ENCODE measurements around the gene UGT2B7.
"Not testable (repeated sequence)": the region's sequence is repeated elsewhere in the genome, so short reads cannot be mapped to it uniquely, and the experiment has no call there.

UGT2B7 gene

DNA sequence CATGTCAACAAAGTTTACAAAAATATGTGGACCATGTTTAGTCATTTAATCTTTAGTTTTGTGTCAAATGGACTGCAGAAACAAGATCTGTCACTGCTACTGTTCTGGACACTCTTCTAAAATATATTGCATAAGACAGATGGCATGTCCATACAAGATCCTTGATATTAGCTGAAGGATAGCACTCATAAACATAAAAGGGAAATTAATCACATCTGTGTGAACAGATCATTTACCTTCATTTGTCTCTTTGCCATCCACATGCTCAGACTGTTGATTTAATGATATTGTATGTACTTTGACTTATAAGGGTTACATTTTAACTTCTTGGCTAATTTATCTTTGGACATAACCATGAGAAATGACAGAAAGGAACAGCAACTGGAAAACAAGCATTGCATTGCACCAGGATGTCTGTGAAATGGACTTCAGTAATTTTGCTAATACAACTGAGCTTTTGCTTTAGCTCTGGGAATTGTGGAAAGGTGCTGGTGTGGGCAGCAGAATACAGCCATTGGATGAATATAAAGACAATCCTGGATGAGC lies at the start of gene UGT2B7:
Gene UGT2B7 (plus strand): TSS at position 364 of the 546 bp plus-strand sequence. CDS start 47 bp downstream, at position 411.
- DNase-seq (ENCODE audit: low read depth in 2 of 2), result no peak

DNA sequence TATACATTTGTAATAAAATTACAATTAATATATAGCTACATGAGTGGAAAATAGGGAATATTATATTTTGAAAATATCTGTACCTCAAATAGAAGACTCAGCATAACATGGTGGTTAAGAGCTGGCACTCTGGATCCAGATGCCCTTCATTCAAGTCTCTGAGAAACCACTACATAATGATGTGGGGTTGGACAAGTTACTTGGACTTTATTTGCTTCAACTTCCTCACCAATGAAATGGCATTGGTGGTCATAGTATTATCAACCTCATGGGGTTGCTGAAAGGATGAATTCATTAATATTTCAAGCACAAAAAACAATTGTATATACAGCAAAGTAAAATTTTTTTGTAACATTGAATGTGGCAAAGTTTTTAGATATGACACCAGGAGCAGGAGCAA lies 46.4 kb upstream of the UGT2B7 start:
- no peak for DNase-seq (ENCODE audit: low read depth in 2 of 2)

DNA sequence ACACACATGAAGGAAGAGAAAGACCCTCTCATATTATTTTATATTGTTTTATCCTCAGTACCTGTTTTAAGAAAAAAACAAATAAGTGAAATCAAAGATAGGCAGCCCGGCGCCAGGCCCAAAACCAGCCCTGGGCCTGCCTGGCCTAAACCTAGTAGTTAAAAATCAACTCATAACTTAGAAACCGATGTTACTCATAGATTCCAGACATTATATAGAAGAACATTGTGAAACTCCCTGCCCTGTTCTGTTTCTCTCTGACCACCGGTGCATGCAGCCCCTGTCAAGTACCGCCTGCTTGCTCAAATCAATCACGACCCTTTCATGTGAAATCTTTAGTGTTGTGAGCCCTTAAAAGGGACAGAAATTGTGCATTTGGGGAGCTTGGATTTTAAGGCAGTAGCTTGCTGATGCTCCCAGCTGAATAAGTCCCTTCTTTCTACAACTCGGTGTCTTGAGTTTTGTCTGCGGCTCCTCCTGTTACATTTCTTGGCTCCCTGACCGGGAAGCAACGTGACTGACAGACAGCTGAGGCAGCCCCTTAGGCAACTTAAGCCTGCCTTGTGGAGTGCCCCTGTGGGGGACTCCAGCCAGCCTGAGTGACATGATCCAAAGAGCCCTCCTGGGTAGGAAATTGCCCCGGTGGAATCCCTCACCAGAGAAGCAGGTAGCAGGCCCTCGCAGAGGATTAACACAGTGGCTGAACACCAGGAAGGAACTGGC lies 45.3 kb upstream of the UGT2B7 start:
- not testable (repeated sequence) for DNase-seq (ENCODE audit: low read depth in 2 of 2)

DNA sequence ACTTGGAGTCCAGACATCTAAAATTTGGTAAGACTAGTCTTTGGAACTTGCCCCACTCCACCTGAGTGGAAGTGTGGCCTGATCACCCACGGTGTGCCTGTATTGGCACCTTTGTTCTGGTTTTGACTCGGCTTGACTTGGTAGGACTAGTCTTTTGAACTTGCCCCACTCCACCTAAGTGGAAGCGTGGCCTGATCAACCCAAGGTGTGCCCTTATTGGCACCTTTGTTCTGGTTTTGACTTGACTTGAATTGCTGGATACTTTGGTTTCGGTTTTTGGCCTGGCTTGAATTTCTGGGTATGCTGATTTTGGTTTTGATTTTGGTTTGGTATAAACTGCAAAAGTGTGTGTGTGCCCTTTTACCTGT lies 44.7 kb upstream of the UGT2B7 start:
- no peak for DNase-seq (ENCODE audit: low read depth in 2 of 2)

DNA sequence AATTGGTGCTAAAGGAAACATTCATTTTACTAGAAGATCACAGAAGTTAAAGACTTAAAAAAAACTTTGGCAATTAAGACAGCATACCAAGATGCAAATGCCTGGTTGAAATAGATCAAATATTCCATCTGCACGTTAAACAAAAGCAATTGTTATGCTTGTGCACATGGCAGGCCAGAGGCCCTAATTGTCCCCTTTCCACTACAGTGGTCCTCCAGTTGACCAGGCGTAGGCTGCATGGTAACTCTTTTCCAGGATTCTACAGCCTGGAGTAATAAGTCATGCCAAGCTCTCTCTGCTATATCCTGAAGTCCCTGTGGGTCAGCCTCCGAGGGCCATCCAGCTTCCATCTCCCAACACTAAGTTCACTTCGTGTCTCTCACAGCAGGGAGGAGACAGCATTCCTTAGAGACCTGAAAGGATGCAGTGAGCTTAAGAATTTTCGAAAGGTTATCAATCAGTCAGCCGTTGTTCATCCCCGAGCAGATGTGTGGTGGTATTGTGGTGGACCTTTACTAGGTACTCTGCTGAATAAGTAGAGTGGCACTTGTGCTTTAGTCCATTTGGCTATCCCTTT lies 42.9 kb upstream of the UGT2B7 start:
- DNase-seq (ENCODE audit: low read depth in 2 of 2), result not testable (repeated sequence)

DNA sequence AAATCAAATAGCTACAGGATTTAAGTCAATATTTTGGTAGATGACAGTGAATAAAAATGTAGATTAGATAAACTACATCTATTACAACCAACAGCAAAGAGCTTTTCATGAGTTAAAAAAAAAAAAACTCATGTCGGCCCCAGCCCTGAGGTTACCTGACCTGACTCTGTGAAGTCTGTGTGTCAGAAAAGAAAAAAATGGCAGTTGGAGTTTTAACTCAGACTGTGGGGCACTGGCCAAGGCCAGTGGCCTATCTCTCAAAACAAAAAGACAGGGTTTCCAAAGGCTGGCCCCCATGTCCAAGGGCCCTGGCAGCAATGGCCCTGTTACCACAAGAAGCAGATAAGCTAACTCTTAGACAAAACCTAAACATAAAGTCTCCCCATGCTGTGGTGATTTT lies 42.2 kb upstream of the UGT2B7 start:
- DNase-seq (ENCODE audit: low read depth in 2 of 2), result not testable (repeated sequence)

DNA sequence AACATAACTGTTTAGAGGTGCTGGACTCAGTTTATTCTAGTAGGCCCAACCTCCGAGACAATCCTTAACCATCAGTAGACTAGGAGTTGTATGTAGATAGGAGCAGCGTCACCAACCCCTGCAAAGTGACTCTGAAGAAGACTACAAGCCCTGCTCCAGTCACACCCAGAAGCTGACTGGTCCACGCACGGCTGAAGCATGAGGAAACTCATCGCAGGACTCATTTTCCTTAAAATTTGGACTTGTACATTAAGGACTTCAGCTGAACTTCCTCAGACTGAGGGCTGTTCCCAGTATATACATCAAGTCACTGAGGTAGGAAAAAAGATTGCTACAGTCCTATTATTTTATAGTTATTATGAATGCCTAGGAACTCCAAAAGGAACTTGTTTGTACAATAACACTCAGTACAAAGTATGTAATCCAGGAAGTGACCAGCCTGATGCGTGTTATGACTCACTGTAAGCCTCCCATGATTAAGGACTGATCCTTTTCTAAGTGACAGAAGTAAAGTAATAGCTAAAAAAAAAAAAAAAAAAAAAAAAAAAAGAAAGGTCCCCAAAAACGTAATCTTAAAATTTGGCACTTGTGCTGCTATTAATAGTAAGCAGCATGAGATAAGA lies 41.6 kb upstream of the UGT2B7 start:
- no peak for DNase-seq (ENCODE audit: low read depth in 2 of 2)

DNA sequence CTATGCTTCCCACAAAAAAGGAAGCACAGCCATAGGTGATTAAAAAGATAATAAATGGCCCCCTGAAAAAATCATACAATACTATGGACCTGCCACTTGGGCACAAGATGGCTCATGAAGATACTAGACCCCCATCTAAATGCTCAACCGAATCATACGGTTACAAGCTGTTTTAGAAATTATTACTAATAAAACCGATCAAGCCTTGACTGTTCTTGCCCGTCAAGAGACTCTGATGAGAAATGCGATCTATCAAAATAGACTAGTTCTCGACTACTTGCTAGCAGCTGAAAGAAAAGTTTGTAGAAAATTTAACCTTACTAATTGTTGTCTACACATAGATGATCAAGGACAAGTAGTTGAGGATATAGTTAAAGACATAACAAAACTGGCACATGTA lies 40.1 kb upstream of the UGT2B7 start:
- no peak for DNase-seq (ENCODE audit: low read depth in 2 of 2)

GRCh38 chr4:69056921-69057550 lies 39.2 kb upstream of the UGT2B7 start:
- DNase-seq (ENCODE audit: low read depth in 2 of 2), result no peak

DNA sequence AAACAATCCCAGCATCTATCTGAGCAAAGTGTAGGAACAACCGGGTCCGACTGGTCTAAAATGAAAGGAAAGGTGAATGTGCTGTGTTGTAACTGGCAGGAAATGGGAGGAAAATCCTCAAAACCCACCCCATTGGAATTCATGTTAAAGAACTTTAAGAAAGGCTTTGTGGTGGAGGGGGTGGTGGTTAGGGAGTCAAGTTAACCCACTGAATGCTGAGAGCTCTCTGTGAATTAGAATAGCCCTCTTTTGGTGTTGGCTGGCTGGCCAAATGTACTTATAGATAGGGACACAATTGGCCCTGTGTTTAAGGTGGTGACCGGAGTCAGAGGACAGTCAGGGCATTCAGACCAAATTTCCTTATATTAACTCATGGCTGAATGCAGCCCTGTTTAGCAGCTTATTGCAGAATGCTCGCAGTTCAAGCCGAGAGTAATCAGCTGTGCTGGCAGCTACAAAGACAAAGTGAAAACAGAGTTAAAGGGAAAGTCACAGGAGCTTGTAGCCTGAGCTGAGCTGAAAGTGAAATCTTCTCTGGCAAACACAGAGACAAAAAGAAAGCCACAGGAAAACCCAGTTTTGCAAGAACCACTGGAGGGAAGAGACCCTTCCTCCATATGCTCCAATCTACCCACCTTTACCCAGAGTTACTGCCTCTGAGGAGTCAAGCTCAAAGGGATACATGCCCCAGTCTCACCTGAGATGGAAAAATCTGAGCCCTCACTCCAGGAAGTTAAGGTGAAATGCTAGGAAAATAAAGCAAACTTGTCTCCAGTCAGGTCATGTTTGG lies 38.5 kb upstream of the UGT2B7 start:
- no peak for DNase-seq (ENCODE audit: low read depth in 2 of 2)

DNA sequence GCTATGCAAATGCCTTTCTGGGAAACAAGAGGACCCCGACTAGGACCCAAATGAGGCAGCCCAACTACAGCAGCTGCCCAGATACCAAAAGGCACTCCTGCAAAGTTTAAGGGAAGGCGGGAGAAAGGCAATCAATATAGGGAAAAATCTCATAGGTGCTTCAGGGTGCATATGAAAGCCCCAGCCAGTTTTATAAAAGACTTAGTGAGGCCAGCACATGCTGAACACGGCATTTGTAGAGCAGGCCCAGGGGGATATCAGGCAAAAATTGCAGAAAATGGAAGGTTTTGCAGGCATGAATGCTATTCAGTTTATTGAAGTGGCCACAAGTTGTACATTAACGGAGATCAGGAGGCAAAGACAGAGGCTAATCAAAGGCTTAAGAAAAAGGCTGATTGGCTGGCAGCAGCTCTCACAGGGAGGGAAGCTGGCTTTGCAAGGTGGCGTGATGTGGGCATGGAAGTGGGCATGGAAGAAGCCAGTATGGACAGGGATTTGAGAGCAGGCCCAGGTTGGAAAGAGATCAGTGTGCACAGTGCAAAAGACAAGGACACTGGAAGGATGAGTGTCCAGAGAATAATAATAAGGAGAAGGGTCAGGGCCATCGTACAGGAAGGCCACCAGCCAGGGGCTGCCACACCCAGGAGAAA lies 37.7 kb upstream of the UGT2B7 start:
- no peak for DNase-seq (ENCODE audit: low read depth in 2 of 2)

- DNase-seq (ENCODE audit: low read depth in 2 of 2), result no peak
Observed at GRCh38 chr4:69060651-69061308, 35.5 kb upstream of the UGT2B7 start.

DNA sequence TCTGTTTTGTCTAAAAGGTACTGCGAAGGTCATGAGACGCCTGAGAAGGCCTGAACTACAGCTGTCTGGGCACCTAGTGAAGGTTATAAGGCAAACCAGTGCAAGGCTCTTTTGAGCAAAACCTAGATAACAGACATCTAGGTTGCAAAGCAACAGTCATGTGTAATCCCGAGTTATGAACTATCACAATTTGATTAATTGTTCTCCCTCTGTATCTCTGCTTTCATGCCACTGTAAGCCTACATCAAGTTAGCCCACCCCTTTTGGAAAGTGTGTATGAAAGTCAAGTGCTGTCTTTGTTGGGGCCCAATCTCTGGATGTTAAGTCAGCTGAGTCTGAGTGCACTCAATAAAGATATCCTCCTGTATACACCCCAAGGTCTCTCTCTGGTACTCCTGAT lies 31.9 kb upstream of the UGT2B7 start:
- no peak for DNase-seq (ENCODE audit: low read depth in 2 of 2)

GRCh38 chr4:69066945-69067344 lies 29.3 kb upstream of the UGT2B7 start:
- no peak for DNase-seq (ENCODE audit: low read depth in 2 of 2)

DNA sequence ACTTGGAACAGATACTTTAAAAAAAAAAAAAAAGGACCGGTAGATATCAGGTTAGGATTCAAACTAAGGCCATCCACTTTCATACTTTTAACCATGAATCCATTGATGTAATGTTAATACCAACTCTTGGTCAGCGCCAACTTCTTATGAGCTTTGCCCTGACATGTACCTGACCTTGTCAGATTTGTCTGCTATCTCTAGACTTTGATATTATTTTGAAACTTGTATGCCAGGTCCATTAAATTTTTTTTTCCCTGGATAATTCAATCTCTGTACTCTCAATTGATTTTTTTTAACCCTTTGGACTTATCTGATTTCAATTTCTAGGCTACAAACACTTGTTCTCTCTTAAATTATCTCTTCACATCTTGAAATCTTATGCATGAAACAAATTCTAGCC lies 27.2 kb upstream of the UGT2B7 start:
- DNase-seq (ENCODE audit: low read depth in 2 of 2), result no peak

DNA sequence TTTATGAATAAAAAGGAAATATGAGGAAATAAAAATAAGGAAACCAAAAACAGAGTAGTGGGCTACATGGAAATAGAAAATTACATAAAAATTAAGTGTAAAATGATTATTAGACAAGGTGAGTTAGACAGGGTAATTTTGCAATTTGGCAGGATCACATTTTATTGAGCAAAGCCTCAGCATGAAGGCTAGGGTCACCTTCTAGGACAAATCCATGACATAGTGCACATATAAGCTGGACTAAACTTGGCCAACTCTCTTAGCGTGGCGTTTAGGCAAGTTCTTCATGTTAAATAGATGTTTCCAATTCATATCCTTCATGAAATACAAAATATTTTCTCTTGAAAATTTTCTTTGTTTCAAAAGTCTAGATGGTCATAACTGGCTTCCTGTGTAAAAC lies 25.7 kb upstream of the UGT2B7 start:
- DNase-seq (ENCODE audit: low read depth in 2 of 2), result no peak

GRCh38 chr4:69071286-69071685 lies 25.0 kb upstream of the UGT2B7 start:
- no peak for DNase-seq (ENCODE audit: low read depth in 2 of 2)

DNA sequence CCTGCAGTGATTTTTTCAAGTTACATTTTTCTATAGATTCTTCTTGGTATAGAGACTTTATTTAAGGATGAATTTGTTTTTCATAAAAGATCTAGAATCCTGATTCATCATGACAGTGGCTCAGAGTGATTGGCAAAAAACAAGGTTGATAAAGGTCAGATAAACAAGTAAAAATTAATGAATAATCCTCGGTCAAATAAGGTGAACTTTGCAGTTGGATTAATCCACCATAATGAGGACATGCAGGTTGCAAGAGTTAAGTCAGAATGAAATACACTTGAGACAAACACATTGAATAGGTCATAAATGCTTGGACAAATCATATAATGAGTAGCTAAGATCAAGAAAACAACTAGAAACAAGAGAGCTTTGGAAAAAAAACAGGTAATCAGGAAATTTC lies 22.9 kb upstream of the UGT2B7 start:
- no peak for DNase-seq (ENCODE audit: low read depth in 2 of 2)

GRCh38 chr4:69075061-69075792 lies 21.0 kb upstream of the UGT2B7 start:
- DNase-seq (ENCODE audit: low read depth in 2 of 2), result no peak

DNA sequence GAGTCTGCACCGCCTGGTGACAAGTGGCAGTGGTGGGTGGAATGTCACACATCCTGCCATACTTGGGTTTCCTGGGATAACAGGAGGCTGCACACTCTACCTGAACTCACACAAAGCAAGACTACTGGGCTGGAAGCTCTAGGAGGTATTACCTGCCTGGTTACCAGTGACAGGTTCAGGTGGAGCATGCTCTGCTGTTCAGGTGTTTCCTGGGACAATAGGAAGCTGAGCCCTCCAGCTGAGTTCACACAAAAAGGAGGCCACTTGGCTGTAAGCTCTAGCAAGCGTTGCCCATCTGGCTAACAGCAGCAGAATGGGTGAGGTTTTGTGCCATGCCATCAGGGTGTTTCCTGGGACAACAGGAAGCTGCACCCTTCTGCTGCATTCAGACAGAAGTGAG lies 17.4 kb upstream of the UGT2B7 start:
- DNase-seq (ENCODE audit: low read depth in 2 of 2), result no peak
